OCI-M1 (cell line): ENCODE data around the gene CPNE2.
"Not testable (repeated sequence)": the region's sequence is repeated elsewhere in the genome, so short reads cannot be mapped to it uniquely, and the experiment has no call there.

Source experiments
- DNase-seq: peaks from one replicate; lab custom pipeline; 2025; lab: John Stamatoyannopoulos, UW

CPNE2 gene

DNA sequence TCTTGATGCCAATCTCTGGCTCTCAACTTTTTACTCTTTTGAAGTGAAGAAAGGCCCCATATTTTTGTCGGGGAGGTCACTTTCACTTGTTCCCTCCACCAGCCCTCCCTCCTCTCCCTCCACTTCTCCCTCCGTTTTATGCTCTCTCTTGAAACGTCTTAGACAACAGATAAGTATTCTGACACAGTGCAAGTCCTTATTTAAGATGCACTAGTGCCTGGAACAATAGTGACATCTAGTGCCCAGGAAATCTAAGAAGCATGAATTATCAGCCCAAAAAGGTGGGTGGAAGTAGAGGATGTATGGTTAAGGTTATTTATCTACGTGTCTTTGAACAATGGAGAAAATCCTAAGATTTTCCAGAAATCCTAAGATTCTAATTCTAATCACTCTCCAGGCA, 75.6 kb downstream of the CPNE2 start:
- peak; percentile 72 for DNase-seq

DNA sequence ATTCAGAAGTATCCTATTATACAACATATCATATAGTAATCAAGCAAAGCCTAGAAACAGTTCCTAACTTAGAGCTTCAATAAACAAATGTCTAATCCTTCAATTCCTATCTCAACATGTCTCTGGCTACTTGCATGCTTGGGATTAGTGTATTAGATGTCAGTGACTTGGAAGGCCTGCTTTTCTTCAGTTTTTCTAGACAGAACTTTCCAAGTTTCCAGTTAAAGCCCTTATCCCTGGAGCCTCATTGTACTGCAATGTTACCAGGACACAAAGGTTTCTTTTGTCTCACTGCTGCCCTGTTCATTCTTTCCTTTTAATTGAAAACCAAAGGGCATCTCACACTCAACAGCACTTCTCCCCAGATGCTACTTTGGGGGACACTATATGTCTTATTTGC, 76.9 kb downstream of the CPNE2 start:
- DNase-seq: no peak

DNA sequence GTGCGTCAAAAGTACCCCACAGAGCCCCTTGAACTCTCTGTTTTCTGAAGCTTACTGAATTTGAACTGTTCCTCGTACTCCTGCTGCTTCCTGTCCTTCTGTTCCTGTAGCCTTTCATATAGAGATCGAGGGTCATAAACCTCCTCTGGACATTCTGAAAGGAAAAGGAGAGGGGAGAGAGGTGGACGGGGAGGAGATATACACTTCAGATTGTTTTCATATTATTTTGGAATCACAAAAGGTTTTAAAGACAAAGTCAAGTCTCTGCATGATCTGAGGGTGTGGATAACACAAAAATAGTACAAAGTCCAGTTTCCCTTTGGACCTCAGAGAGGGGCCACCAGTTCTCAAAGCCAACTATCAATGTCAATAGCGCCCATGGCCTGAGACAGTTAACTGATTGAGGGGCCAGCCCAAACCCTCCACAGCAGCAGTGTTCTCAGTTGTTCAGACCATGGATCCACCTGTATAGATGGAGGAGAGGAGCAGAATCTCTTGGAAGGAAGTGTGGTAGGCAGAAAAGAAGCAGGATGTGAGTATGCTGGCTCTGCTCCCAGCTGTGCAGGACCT, 80.4 kb downstream of the CPNE2 start:
- DNase-seq: no peak

DNA sequence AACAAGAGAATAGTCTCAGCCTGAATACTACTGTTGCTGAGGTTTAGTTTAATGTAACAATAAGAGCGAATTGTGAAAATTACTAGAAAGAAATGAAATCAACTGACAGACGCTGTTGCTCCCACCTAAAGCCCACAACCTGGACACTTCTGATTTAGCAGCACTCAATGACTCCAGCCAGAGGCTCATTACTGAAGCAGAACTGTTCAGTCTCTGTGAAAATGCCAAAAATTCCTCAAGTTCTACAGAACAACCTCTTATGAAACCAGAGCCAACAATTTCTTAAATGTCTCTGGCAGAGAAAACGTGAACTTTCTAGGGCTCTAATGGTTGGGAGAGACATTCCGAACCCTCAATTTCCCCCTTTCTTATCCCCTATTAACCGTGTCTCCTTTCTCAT, 83.5 kb downstream of the CPNE2 start:
- DNase-seq: no peak

DNA sequence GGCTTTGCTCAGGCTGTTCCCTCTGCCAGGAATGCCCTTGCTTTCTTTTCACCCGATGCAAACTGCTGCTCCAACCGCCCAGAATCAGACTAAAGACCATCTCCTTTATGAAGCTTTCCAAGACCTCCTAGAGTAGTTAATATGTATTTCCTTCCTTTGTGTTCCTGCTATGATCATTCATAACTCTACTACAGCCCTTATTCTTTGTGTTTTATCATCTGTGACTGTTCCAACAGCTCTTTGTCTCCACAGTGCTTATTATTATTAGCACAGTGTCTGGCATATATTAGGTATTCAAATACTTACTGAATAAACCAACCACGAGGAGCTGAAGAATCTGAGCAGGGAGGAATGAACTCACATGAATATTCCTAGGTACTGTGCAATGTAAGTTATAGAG, 85.8 kb downstream of the CPNE2 start:
- DNase-seq: no peak

DNA sequence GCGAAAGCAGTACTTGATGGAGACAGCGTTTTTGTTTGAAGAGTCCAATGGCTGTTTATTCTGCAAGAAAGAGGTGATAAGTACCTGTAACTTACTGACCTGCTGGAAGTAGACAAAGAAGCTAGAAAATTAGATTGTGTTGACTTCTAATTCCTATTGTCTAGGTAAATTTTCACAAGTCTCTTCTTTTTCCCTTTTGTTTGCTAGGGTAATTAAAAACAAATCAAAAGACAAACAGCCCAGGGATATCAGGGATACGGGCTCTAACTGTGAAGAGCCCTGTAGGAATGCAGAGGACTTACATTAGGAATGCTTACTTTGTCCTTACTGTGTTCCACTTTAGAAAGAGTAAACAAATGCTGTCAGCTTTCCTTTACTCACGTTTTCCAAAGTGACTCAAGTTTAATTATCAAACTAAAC, 86.4 kb downstream of the CPNE2 start:
- DNase-seq: no peak

DNA sequence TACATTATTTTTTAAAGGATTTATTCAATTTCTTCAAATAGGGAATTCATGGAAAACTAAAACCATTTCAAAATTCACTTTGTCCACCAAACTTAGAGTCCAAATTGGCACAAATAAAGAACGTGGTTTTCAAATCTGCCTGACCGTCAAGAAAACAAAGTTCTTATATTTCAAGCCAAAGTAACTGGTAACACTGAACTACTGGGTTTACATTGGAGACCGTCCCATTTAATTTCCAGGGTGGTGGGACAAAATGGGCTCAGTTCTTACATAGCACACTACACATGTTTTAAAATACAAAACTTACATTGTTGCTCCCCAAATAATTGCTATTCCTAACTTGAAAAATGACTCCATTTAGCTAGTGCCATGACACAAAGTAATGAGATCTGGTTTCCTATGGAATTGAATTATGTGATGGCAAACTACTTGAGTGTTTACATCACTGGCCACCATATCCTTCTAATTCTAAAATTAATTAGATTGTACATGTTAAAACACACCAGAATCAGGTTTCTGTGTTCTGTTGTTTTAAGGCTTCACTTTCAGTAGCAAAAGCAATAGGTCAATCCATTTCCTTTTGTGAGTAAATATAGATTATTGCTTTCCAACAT, 86.9 kb downstream of the CPNE2 start:
- DNase-seq: no peak

DNA sequence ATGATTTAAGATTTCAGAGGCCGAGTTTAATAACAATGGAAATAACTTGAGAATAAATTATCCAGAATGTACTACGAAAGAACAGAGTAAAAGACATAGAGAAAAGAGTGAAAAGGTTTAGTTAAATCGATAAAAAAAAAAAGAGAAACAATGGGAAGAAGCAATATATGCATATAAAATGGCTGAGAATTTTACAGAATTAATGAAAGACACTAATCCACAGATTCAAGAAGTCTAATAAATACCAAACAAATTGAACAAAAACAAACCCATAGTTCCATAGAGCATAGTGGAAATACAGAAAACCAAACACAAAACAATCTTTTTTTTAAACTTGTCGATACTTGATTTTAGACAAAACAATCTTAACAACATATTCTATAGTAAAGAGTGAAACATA, 91.7 kb downstream of the CPNE2 start:
- no peak for DNase-seq

DNA sequence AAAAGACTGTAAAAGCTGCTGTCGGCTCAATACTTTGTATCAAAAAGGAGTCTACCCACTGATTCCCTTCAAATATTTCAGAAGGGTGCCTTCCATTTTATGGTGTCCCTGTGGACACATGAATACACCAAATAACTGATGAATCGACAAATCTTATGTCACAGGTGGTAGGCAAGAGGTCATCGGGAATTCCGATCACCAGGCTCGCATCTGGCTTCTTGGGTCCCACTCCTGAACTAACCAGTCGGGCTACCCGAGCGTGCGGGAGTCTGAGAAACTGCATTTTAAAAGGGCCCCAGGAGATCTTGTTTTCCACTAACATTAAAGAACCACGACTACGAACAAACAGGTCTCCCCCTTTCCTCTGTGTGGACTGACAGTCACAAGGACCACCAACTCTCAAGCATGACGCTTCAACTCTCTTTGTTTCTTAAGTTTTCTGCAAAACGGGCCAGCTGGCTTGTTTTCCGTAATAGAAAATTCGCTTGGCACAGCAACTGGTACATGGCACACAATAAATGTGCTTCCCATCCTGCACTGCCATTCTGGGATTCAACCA, 92.6 kb downstream of the CPNE2 start:
- DNase-seq: no peak

DNA sequence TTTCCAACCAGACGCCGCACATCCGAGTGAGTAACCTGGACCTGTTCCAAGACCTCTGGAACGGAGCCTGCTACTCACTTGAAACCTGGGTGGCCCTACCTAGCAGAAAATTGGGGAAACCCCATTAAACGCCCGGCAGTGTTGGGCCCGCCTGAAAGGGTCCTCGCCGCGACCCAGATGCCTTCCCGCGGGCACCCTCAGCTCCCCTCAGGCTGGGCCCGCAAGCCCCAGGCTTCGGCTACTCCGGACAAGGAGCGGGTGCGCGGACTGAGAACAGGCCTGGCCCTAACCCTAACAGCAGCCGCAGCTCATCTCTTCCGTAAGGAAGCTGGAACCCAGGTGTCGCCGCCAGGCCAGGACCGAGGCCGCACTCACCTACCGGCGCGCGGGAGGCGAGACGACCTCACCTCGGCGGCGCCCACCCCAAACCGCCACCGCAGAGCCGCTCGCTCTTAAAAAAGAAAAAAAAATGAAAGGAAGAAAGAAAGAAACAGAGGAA, 93.1 kb downstream of the CPNE2 start:
- peak; percentile 37 for DNase-seq

DNA sequence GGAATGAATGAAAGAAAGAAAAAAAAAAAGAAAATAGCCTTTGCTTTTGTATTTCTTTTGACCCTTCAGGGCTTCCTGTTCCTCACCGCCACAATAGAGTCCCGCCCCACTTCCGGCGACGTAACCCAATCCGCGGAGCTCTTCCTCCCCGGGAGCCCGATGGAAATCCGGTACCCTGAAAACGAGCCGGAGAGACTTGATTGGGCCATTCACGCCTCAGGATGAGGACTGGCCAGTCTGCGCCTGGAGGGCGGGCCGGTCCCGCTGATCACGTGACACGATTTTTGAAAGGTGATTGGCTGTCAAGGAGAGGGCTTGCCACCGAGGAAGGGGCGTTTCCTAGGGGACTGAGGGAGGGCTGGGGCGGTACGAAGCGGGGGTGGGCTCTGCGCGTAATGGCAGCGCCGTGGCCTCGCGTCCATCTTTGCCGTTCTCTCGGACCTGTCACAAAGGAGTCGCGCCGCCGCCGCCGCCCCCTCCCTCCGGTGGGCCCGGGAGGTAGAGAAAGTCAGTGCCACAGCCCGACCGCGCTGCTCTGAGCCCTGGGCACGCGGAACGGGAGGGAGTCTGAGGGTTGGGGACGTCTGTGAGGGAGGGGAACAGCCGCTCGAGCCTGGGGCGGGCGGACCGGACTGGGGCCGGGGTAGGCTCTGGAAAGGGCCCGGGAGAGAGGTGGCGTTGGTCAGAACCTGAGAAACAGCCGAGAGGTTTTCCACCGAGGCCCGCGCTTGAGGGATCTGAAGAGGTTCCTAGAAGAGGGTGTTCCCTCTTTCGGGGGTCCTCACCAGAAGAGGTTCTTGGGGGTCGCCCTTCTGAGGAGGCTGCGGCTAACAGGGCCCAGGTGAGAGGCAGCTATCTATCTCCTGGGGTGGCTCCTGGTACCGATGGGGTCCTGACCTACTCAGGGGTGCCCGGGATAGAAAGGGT, 93.8 kb downstream of the CPNE2 start, which contains the start of the genes PSME3IP1 and RSPRY1:
Gene PSME3IP1, minus strand, starts transcription at position 95 of the 927 bp plus-strand sequence. CDS start 12,185 bp downstream, outside the sequence.
Gene RSPRY1, plus strand, starts transcription at position 385 of the 927 bp plus-strand sequence. CDS start 18,330 bp downstream, outside the sequence.
- DNase-seq: peak; percentile 98

DNA sequence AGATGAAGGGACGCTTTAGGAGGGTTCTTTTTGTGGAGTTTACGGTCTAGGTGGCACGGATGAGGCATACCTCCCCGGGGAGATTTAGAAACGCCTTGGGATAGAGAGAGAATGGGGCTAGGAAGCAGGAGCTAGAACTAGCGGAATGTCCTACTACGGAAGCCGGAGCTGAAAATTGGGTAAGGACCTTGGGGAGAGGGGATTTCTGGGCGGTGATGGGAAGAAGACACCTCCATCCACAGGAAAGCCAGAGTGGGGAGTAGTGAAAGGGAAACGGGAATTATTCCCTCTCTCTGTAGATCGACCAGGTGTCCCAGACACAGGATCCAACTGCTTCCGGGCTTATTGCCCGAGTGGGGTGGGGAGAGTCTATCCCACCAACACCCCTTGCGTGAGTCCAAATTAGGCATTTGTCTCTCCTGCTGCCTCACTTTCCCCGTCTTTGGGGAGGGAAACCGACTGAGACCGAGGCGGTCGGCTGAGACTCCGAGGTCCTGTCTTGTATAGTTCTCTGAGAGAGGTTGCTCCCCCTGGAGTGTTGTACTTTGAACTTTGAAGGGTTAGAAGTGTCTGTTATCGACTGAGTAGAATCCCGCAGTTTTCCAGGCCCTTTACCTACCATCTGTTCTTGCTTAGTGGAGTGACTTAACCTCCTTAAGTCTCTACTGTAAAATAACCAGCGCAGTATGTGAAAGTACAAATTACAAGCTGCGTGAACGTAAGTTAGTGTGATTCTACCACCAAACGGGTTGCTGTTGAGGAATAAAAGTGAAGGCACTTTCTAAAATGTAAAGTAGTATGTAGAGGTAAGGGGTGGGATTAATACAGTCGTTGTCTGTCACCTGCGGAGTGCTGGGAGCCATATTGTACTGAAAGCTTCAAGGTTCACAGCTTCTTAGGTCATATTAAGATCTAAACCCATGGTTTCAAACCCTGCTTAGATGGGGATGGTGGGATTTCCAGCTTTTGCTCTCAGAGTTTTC, 94.8 kb downstream of the CPNE2 start:
- peak; percentile 47 for DNase-seq

DNA sequence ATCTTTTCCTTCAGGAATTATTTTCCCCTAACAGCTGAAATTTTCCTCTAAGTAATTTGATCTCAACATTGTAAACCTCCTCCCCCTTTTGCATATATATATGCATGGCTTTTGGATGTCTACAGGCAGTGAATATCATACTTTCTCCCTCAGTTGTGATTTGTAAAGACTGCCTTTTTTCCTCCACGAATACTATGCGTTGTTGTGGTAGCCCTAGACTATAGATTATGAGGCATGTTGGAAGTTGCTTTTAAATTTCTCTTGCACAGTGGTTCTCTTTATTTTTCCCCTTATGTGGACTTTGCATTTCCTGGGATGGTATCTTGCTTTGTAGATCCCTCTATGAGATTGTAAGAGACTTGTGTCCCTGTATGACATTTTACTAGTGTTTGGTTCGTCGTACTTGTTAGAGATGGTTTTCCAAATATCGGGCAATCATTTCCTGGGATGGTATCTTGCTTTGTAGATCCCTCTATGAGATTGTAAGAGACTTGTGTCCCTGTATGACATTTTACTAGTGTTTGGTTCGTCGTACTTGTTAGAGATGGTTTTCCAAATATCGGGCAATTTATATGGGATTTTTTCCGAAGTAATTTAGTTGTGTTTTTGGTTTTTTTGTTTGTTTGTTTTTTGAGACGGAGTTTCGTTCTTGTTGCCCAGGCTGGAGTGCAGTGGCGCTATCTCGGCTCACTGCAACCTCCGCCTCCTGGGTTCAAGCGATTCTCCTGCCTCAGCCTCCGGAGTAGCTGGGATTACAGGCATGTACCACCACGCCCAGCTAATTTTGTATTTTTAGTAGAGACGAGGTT, 95.7 kb downstream of the CPNE2 start:
- DNase-seq: not testable (repeated sequence)

DNA sequence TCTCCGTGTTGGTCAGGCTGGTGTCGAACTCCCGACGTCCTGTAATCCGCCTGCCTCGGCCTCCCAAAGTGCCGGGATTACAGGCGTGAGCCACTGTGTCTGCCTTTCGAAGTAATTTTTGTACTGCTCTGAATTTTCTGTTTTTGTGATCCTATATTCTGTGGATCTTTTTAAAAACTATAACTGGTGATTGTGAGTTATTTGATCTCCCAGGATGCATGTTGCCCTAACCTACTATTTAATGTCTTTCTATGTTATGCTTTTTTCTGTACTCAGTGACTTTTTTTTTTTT, 96.3 kb downstream of the CPNE2 start:
- DNase-seq: no peak

DNA sequence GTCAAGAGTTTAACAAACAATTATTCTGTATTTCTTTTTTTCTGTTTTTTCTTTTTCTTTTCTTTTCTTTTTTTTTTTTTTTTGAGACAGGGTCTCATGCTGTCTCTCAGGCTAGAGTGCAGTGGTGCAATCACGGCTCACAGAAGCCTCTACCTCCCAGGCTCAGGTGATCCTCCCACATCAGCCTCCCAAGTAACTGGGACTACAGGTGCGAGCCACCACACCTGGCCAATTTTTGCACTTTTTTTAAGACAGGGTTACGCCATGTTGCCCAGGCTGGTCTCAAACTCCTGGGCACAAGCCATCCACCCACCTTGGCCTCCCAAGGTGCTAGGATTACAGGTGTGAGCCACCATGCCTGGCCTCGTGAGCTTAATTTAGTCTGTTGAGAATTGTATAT, 97.1 kb downstream of the CPNE2 start:
- not testable (repeated sequence) for DNase-seq

DNA sequence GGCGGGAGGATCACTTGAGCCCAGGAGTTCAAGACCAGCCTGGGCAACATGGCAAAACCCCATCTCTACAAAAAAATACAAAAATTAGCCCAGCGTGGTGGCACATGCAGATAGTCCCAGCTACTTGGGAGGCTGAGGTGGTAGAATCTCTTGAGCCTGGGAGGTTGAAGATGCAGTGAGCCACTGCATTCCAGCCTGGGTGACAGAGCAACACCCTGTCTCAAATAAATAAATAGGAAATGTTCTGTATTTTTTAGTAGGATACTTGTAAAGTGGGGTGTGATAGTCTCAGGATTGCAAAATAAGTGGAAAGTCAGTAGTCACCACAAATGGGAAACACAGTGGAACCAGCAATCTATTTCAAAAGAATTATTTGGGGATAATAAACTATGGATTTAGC, 97.8 kb downstream of the CPNE2 start:
- no peak for DNase-seq

DNA sequence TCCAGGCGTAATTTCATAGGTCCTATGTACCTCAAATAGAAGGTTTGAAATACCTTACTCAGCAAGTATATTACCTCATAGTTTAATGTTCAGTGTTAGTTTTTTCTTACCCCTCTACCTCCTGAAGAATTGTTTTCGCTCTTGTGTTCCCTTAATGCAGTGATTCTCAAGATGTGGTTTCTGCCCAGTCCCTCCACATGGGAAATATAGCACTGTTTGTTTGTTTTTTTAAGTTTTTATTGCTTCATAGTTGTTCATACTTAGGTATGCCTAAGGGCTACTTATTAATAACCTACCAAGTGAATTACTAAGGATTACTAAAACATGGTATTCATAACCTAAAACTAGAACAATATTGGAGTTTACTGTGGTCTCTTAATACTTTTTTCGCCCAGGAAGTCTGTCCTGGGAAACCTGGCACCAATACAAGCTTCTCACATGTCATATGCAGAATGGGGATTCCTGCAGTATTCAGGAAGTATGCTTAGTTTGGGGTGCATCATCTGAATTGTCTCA, 98.7 kb downstream of the CPNE2 start:
- no peak for DNase-seq

DNA sequence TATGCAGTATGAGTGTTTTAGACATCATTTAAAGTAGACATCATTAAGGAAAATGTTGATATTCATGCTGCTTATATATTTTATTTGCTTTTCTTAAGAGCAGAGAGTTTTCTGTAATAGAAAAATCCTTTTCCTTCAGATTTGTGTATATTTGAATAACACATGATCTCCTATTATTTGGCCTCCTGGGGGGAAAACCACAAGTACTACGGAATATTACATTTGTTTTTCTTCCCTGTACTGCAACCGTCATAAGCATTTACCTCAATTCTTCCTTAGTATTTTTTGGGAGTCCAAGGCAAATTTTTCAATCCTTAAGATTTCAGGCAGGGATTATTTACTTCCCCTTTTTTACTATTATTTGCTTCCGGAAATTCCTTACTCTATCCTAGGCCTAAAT, 99.8 kb downstream of the CPNE2 start:
- DNase-seq: no peak

DNA sequence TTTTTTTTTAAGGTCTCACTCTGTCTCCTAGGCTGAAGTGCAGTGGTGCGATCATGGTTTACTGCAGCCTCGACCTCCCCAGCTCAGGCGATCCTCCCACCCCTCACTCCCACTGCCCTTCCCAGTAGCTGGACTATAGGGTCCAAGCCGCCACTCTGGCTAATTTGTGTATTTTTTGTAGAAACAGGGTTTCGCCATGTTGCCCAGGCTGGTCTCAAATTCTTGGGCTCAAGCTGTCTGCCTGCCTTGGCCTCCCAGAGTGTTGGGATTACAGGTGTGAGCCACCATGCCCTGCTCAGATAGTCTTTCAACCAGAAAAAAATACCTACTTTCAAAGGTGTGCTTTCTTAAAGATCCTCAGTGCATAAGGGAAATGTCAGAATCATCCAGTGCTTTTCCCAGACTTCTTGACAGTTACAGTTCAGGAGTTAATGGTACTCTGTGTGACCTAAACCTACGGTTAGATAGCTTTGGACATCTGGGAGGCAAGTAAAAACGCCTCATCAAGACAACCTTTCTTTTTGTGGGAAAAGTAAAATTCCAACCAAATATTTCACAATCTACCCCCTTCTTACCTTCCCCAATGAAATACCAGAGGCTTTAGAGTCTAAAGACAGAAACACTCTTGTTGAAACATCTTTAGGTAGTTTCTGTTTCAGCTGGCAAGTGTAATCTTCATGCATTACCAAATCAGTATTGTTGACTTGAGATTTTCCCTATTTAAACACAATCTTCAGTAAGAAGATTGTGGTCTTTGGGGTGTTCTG, 100.5 kb downstream of the CPNE2 start:
- no peak for DNase-seq
